DMS 273 treated with DMSO at 0.1 percent for 48 hours (cell line): ENCODE results near the gene NR5A1.

Experiments used
- DNase-seq: peaks from one replicate; lab custom pipeline; 2025; lab: John Stamatoyannopoulos, UW

NR5A1 gene

GRCh38 chr9:124439686-124440243 lies 67.4 kb downstream of the NR5A1 start:
- no peak for DNase-seq

GRCh38 chr9:124439086-124439485 lies 68.1 kb downstream of the NR5A1 start:
- DNase-seq, result no peak

GRCh38 chr9:124438091-124438490 lies 69.1 kb downstream of the NR5A1 start:
- no peak for DNase-seq

- DNase-seq, result no peak
These were observed 70.1 kb downstream of the NR5A1 start for GRCh38 chr9:124437086-124437485.

GRCh38 chr9:124436320-124436719 lies 70.9 kb downstream of the NR5A1 start:
- DNase-seq, result no peak
